Naive thymus-derived CD8-positive, alpha-beta T cell (primary cell): ENCODE results near the gene PFN2. TPM values are rescaled to one million over a fixed set of nuclear protein-coding genes. Genes with fewer than 3 reads are reported as not detected.
"Not testable (repeated sequence)": the region's sequence is repeated elsewhere in the genome, so short reads cannot be mapped to it uniquely, and the experiment has no call there.

Experiments used
- ATAC-seq, 2 donors: fragments of 150-1000 bp; cut with Tn5 transposase in 1 of 2; sonication (Bioruptor Pico), chemical (Tn5 transposase) in 1 of 2; 1 replicate in 1 of 2; 2 replicates in 1 of 2; pipeline ENCODE4 v1.10.0; 2021; ENCODE audit warnings: mild to moderate bottlenecking in 2 of 2, moderate library complexity in 2 of 2
- POLR2A ChIA-PET: fragments of 350-600 bp; sonication (Branson Sonifier 250); formaldehyde crosslinking; loops from one replicate; lab custom pipeline; 2021; ENCODE audit warnings: antibody characterized with exemption; lab: Charles Lee
- DNase-seq, 10 donors: peaks; one replicate each; pipeline versions ENCODE4 v3.0.0 to v3.0.0-alpha.2; 2020 to 2022
- H3K27ac Mint-ChIP-seq, 10 donors: one replicate each; pipeline ENCODE4 v1.8.0; 2020 to 2022; ENCODE audit warnings: mild to moderate bottlenecking in 10 of 10, mixed read lengths in 10 of 10, moderate library complexity in 4 of 10, inconsistent platforms in 1 of 10
- H3K27me3 Mint-ChIP-seq, 5 donors: one replicate each; pipeline ENCODE4 v1.8.0; 2021 to 2022; ENCODE audit warnings: mixed read lengths in 5 of 5
- H3K36me3 Mint-ChIP-seq, 3 donors: one replicate each; pipeline ENCODE4 v1.8.0; 2020 to 2022; ENCODE audit warnings: mixed read lengths in 3 of 3, mild to moderate bottlenecking in 2 of 3, inconsistent platforms in 1 of 3
- H3K4me1 Mint-ChIP-seq, 4 donors: one replicate each; pipeline ENCODE4 v1.8.0; 2021 to 2022; ENCODE audit warnings: mixed read lengths in 4 of 4
- H3K4me3 Mint-ChIP-seq, 10 donors: one replicate each; pipeline ENCODE4 v1.8.0; 2020 to 2022; ENCODE audit warnings: mild to moderate bottlenecking in 10 of 10, mixed read lengths in 10 of 10, moderate library complexity in 6 of 10, inconsistent platforms in 1 of 10
- H3K9me3 Mint-ChIP-seq, 9 donors: one replicate each; pipeline ENCODE4 v1.8.0; 2020 to 2022; ENCODE audit warnings: mixed read lengths in 9 of 9, mild to moderate bottlenecking in 3 of 9, inconsistent platforms in 1 of 9, moderate library complexity in 1 of 9
- polyA plus RNA-seq, 3 donors: library from polyadenylated mRNA; unstranded; fragments of 300-500 nt; fragmentation: Illumina TruSeq; gene quantifications; one replicate each; pipeline ENCODE4 v1.2.3, GENCODE V29; 2021
- total RNA-seq, 8 experiments: library from RNA in 2 of 8; stranded (reverse) in 2 of 8; gene quantifications; one replicate each; pipeline ENCODE4 v1.2.3 and lab custom pipeline; 2021 to 2026

Gene PFN2
- total and polyA plus RNA-seq, 5 experiments from 2014 or later = 8.9 to 23.4 (median 12.7) TPM

- Mint-ChIP-seq H3K36me3 (peaks cover 0 to 13% (median 0%) of the 10 kb centered on the region in 3 donors), H3K4me3 (no peak overlapping the region), H3K9me3 (no peaks in the 10 kb centered on the region), H3K27ac (peak overlapping the region in 2 of 10 donors; percentile 11), H3K27me3 (peaks cover 0 to 1% (median 0%) of the 10 kb centered on the region in 5 donors), H3K4me1 (peaks cover 4 to 6% (median 6%) of the 10 kb centered on the region in 4 donors)
- DNase-seq = no peak
- no peak for ATAC-seq
- POLR2A ChIA-PET = no interaction called here
These were observed 6.4 kb downstream of the PFN2 start for GRCh38 chr3:149964291-149964690.

GRCh38 chr3:149963485-149963884 lies 7.2 kb downstream of the PFN2 start:
- Mint-ChIP-seq H3K9me3 (no peaks in the 10 kb centered on the region), H3K27me3 (peaks cover 0 to 1% (median 0%) of the 10 kb centered on the region in 5 donors), H3K36me3 (peaks cover 0 to 15% (median 0%) of the 10 kb centered on the region in 3 donors), H3K4me1 (peaks cover 0 to 3% (median 1%) of the 10 kb centered on the region in 4 donors), H3K4me3 (no peak overlapping the region), H3K27ac (peak overlapping the region in 2 of 10 donors; percentile 1 to 6)
- POLR2A ChIA-PET = no interaction called here
- DNase-seq (no peak), ATAC-seq (no peak)

DNA sequence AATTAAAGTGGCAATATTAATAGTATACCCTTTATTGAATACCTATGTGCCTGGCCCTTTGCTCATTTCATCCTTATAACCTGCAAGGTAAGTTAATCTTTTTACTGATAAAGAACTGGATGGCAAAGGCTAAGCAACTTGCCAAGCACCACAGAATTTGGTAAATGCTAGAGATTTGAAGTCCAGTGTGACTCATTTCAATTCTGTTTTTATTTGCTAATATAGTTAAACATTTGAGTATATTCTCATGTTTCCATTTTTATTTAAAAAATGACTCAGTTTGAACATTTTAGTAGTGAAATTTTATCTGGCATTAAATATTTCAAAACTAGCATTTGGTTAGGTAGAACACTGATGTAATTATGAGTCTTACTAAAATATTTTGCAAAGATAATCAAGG lies 11.3 kb downstream of the PFN2 start:
- POLR2A ChIA-PET = no interaction called here

DNA sequence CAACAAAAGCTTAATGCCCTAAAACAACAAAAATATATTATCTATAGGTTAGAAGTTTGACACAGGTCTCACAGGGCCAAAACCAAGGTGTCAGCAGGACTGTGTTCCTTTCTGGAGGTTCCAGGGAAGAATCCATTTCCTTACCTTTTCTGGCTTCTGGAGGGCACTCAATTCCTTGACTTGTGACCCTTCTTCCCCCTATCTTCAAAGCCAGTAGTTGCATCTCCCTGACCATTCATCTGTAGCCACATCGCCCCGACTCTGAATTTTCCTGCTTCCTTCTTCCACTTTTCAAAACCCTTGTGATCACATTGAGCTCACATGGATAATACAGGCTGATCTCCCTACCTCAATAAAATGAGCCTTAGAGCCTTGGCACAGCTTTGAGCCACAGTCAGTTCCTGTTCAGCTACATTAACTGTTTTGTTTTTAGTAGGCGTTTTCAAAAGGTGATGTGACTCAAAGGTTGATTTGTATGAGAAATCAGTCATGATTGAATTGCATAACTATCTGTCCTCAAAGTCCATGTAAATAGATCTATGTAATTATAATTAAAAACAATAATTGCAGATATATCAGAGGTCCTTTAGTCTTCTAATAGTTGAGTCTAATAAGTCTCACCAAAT lies 12.4 kb downstream of the PFN2 start:
- Mint-ChIP-seq H3K4me1 (peaks cover 16 to 27% (median 20%) of the 10 kb centered on the region in 4 donors), H3K27me3 (no peaks in the 10 kb centered on the region), H3K27ac (no peak overlapping the region), H3K9me3 (no peaks in the 10 kb centered on the region), H3K4me3 (no peak overlapping the region), H3K36me3 (peaks cover 0 to 21% (median 0%) of the 10 kb centered on the region in 3 donors)
- POLR2A ChIA-PET = no interaction called here
- ATAC-seq (no peak), DNase-seq (no peak)

More for the DNA sequence above, 11.3 kb downstream of the PFN2 start:
- Mint-ChIP-seq H3K27me3 (no peaks in the 10 kb centered on the region), H3K27ac (no peak overlapping the region), H3K36me3 (peaks cover 0 to 21% (median 0%) of the 10 kb centered on the region in 3 donors), H3K4me1 (peaks cover 8 to 17% (median 14%) of the 10 kb centered on the region in 4 donors), H3K4me3 (no peak overlapping the region), H3K9me3 (no peaks in the 10 kb centered on the region)
- ATAC-seq (no peak), DNase-seq (no peak)

DNA sequence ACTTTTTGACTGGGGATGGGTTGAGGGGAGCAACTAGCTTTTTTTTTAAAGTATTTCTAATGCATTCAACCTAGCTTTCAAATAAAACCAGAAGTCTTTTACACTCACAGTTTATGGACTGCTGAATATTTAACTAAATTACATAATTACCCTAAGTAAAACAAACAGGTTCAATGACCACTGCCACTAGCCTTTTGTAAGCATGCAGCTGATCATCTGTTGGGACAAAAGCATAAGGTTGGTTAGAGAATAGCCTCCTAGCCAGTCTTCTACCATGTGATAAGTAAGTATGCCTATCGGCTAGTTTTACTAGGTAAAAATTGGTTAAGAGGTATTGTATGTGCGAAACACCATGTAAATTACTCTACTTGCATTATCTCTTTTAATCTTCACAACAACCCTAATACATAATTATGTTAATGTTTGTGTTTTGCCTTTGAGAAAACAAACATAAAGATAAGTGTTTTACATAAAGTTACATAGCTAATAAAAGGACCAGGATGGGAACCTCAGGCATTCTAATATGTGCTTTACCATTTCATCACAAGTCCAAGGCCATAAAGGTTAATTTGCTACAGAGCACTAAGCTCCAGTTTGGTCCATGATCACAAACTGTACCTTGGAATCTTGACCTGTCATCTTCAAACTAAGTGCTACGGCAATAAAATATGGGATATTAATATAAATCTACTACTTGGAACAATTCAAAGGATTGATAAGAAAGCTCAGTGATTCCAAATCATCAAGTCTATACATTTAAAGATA lies 13.2 kb downstream of the PFN2 start:
- Mint-ChIP-seq H3K36me3 (peaks cover 0 to 21% (median 0%) of the 10 kb centered on the region in 3 donors), H3K4me1 (peaks cover 18 to 29% (median 23%) of the 10 kb centered on the region in 4 donors), H3K9me3 (no peaks in the 10 kb centered on the region), H3K4me3 (no peak overlapping the region), H3K27ac (no peak overlapping the region), H3K27me3 (no peaks in the 10 kb centered on the region)
- DNase-seq = no peak
- no peak for ATAC-seq
- POLR2A ChIA-PET = no interaction called here

GRCh38 chr3:149955449-149955848 lies 15.2 kb downstream of the PFN2 start:
- ATAC-seq (no peak), DNase-seq (no peak)
- POLR2A ChIA-PET = no interaction called here
- Mint-ChIP-seq H3K4me3 (no peak overlapping the region), H3K36me3 (peaks cover 0 to 25% (median 4%) of the 10 kb centered on the region in 3 donors), H3K27me3 (no peaks in the 10 kb centered on the region), H3K9me3 (no peaks in the 10 kb centered on the region), H3K27ac (peak overlapping the region in 2 of 10 donors; percentile 12 to 65), H3K4me1 (peaks cover 17 to 32% (median 27%) of the 10 kb centered on the region in 4 donors)

GRCh38 chr3:149954812-149955211 lies 15.9 kb downstream of the PFN2 start:
- ATAC-seq (no peak), DNase-seq (no peak)
- Mint-ChIP-seq H3K27ac (peak overlapping the region in 5 of 10 donors; percentile 9 to 75 (median 45)), H3K9me3 (no peaks in the 10 kb centered on the region), H3K4me3 (no peak overlapping the region), H3K27me3 (no peaks in the 10 kb centered on the region), H3K36me3 (peaks cover 0 to 29% (median 4%) of the 10 kb centered on the region in 3 donors), H3K4me1 (peaks cover 21 to 32% (median 30%) of the 10 kb centered on the region in 4 donors)
- POLR2A ChIA-PET = no interaction called here

DNA sequence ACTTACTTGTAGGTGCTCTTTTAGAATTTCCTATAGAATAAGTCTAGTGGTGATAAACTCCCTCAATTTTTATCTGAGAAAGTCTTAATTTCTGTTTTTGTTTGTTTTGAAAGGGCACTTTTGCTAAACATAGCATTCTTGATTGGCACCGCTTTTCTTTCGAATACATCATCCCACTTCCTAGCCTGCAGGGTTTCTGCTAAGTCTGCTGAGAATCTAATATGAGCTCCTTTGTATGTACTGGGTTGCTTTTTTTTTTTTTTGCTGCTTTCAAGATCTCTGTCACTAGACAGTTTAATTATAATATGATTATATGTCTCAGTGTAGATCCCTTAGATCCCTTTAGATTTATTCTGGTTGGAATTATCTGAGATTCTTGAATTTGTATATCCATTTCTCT lies 21.5 kb downstream of the PFN2 start:
- DNase-seq (no peak), ATAC-seq (no peak)
- Mint-ChIP-seq H3K27me3 (no peaks in the 10 kb centered on the region), H3K9me3 (peaks cover 0 to 6% (median 0%) of the 10 kb centered on the region in 9 donors), H3K4me1 (peaks cover 17 to 48% (median 30%) of the 10 kb centered on the region in 4 donors), H3K4me3 (no peak overlapping the region), H3K27ac (peak overlapping the region in 1 of 10 donors; percentile 7), H3K36me3 (peaks cover 0 to 58% (median 23%) of the 10 kb centered on the region in 3 donors)
- POLR2A ChIA-PET = no interaction called here

- peaks cover 14 to 39% (median 21%) of the 10 kb centered on the region in 4 donors for H3K4me1 Mint-ChIP-seq
- H3K36me3 Mint-ChIP-seq = peaks cover 14 to 72% (median 40%) of the 10 kb centered on the region in 3 donors
- H3K27ac Mint-ChIP-seq = peak overlapping the region in 1 of 10 donors; percentile 55
- POLR2A ChIA-PET = no interaction called here
- H3K9me3 Mint-ChIP-seq = peaks cover 0 to 18% (median 0%) of the 10 kb centered on the region in 9 donors
- no peaks in the 10 kb centered on the region for H3K27me3 Mint-ChIP-seq
- peak overlapping the region in 1 of 10 donors; percentile 16 for H3K4me3 Mint-ChIP-seq
- DNase-seq (no peak), ATAC-seq (no peak)
These were observed 23.5 kb downstream of the PFN2 start for GRCh38 chr3:149947231-149947630.

DNA sequence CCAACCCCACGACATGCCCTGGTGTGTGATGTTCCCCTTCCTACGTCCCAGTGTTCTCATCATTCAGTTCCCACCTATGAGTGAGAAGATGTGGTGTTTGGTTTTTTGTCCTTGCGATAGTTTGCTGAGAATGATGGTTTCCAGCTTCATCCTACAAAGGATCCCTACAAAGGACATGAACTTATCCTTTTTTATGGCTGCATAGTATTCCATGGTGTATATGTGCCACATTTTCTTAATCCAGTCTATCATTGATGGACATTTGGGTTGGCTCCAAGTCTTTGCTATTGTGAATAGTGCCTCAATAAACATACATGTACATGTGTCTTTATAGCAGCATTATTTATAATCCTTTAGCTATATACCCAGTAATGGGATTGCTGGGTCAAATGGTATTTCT lies 26.7 kb downstream of the PFN2 start:
- DNase-seq, ATAC-seq, H3K27me3 Mint-ChIP-seq, H3K4me3 Mint-ChIP-seq, POLR2A ChIA-PET: not testable (repeated sequence)
- Mint-ChIP-seq H3K27ac (peak overlapping the region in 1 of 10 donors; percentile 9), H3K4me1 (peaks cover 12 to 36% (median 18%) of the 10 kb centered on the region in 4 donors), H3K36me3 (peaks cover 23 to 72% (median 47%) of the 10 kb centered on the region in 3 donors), H3K9me3 (peaks cover 0 to 21% (median 0%) of the 10 kb centered on the region in 9 donors)

GRCh38 chr3:149942409-149942808 lies 28.3 kb downstream of the PFN2 start:
- H3K4me3 Mint-ChIP-seq = no peak overlapping the region
- peaks cover 23 to 65% (median 45%) of the 10 kb centered on the region in 3 donors for H3K36me3 Mint-ChIP-seq
- no peak for ATAC-seq
- peaks cover 10 to 31% (median 17%) of the 10 kb centered on the region in 4 donors for H3K4me1 Mint-ChIP-seq
- no peaks in the 10 kb centered on the region for H3K27me3 Mint-ChIP-seq
- no peak overlapping the region for H3K27ac Mint-ChIP-seq
- POLR2A ChIA-PET = no interaction called here
- DNase-seq = no peak
- peaks cover 0 to 21% (median 0%) of the 10 kb centered on the region in 9 donors for H3K9me3 Mint-ChIP-seq

- peaks cover 10 to 32% (median 15%) of the 10 kb centered on the region in 4 donors for H3K4me1 Mint-ChIP-seq
- no peak overlapping the region for H3K27ac Mint-ChIP-seq
- H3K27me3 Mint-ChIP-seq = no peaks in the 10 kb centered on the region
- DNase-seq = no peak
- POLR2A ChIA-PET = no interaction called here
- H3K9me3 Mint-ChIP-seq = peaks cover 0 to 21% (median 0%) of the 10 kb centered on the region in 9 donors
- H3K36me3 Mint-ChIP-seq = peaks cover 23 to 60% (median 43%) of the 10 kb centered on the region in 3 donors
- no peak overlapping the region for H3K4me3 Mint-ChIP-seq
- no peak for ATAC-seq
These were observed 28.7 kb downstream of the PFN2 start for GRCh38 chr3:149941946-149942345.

- Mint-ChIP-seq H3K4me1 (peaks cover 8 to 31% (median 13%) of the 10 kb centered on the region in 4 donors), H3K27ac (peak overlapping the region in 1 of 10 donors; percentile 11), H3K9me3 (peaks cover 0 to 21% (median 0%) of the 10 kb centered on the region in 9 donors), H3K4me3 (no peak overlapping the region), H3K27me3 (no peaks in the 10 kb centered on the region), H3K36me3 (peaks cover 23 to 56% (median 41%) of the 10 kb centered on the region in 3 donors)
- POLR2A ChIA-PET = no interaction called here
- ATAC-seq (no peak), DNase-seq (no peak)
These were observed 29.5 kb downstream of the PFN2 start for GRCh38 chr3:149941186-149941585.
